A673 (cell line): Measurements from ENCODE around the gene NLRP3.

ENCODE experiments used
- CTCF ChIP-seq: fragments of 300-800, 200-600 bp; sonication (generic); conservative IDR thresholded peaks from 2 replicates; pipeline ENCODE4 v1.5.1; 2017; ENCODE audit warnings: low read depth, mild to moderate bottlenecking, antibody characterized with exemption, low read length, moderate library complexity, mixed read lengths
- EZH2 ChIP-seq: fragments of 200-600 bp; sonication (generic); IDR thresholded peaks from 2 replicates; pipeline ENCODE4 v1.6.1; 2017; ENCODE audit warnings: borderline replicate concordance, low read depth, mild to moderate bottlenecking, mixed read lengths, antibody characterized with exemption, low read length; ENCODE audit not compliant: poor library complexity, severe bottlenecking

DNA sequence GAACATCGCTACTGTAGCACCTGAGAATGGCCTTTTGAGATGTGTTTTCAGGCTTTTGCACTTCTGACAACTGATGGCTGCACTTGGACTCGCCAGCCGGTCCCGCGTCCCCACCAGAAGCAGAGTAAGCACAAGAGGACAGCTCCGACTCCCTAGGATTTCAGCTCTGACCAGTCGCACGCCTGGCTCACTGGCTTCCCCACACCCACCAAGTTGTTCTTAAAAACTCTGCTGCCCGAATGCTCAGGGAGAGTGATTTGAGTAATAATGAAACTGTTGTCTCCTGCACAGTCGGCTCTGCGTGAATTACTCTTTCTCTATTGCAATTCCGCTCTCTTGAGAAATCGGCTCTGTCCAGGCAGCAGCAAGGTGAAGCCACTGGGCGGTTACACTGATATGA, 40.2 kb upstream of the NLRP3 start:
- TF ChIP-seq CTCF, result no peak
- TF ChIP-seq EZH2, result no peak
